HG03103 (cell line): Measurements from ENCODE around the gene ASF1B.
"Not testable (repeated sequence)": the region's sequence is repeated elsewhere in the genome, so short reads cannot be mapped to it uniquely, and the experiment has no call there.

Experiments used
- ATAC-seq: cut with Tn5 transposase; IDR thresholded peaks from one replicate; pipeline ENCODE4 v1.9.1; 2021; ENCODE audit warnings: low read depth; ENCODE audit not compliant: unreplicated experiment

ASF1B gene

DNA sequence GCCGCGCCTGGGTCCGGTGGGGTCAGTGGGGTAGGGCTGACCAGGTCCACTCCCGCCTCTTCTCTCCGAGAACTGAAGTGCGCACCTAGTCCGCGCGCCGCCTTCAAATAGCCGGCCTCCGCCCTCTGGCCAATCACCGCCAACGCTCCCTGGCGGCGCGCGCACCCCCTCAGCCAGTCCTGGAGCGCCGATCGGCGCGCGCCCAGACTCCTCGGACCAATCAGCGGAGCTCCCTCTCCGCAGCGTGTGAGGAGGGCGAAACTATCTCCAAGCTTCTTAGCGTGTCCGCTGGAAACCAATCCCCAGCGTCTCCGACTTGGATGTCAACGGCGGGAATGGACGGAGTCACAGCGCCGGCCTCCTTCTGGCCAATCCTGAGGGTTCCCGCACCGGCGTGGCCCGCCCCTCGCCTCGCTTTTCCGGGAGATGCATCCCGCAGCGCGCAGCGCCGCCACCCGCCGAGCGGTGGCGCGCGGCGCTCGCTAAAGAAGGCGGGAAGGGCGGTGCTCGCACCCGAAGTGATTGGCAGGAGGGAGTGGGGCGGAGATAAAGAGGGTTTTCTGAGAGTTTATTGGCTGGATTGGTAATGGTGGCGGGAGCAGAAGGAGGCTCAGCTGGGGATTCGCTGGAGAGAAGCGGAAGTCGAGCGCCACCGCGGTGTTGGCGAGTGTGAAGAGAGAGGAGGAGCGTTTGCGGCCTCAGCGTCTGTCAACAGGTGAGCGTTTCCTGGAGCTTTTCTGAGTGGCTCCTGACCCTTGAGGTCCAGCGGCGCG lies at the start of gene ASF1B:
ASF1B (minus strand) TSS at position 81 of the 773 bp plus-strand sequence. CDS start 133 bp downstream, outside the sequence.
- peak; percentile 66 for ATAC-seq

DNA sequence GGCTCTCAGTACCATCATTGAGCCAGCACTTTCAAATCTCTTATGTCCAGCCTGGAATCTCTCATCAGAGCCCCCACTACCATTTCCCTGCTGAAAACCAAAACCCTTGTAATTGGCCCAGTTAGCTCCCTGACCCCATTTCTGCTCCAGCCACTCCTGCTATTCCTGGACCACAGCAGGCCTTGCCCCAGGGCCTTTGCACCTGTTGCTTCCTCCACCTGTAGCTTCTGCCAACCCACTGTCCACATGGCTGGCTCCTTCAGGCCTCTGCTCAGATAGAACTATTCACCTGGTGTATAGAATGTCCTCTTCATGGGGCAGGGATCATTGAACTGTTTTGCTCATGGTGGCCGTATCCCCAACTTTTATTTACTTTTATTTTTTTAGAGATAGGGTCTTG lies 49.3 kb upstream of the ASF1B start:
- ATAC-seq = not testable (repeated sequence)

DNA sequence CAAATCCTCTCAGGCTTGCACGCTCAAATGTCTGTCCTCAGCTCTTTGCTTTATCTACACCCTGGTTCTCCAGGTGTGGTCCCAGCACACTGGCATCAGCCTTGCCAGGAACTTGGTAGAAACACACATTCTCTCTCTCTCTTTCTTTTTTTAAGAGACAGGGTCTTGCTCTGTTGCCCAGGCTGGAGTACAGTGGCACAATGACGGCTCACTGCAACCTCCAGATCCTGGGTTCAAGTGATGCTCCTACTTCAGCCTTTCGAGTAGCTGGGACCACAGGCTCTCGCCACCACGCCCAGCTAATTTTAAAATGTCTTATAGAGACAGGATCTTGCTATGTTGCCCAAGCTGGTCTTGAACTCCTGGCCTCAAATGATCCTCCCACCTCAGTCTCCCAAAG lies 48.8 kb upstream of the ASF1B start:
- no peak for ATAC-seq

- no peak for ATAC-seq
Observed at GRCh38 chr19:14183741-14184350, 47.5 kb upstream of the ASF1B start.

DNA sequence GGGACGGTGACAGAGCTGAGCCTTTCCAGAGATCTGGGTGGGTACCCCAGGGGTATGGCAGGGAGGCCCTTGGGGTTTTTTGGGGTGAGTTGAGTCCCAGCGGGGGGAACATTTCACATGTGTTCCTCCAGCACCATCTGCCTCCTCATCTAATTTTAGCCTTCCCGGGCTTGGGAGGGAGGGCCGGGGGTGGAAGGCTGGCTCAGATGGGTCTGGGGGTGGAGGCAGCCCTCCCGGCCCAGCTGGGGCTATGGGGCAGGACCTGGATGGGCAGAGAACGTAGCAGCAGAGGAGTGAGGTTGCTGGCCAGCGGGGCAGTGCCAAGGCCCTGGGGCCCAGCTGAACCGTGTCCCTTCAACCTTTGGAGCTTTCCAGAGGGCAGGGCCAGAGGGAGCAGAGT lies 46.1 kb upstream of the ASF1B start:
- no peak for ATAC-seq

GRCh38 chr19:14181906-14182305 lies 45.5 kb upstream of the ASF1B start:
- no peak for ATAC-seq

GRCh38 chr19:14181199-14181598 lies 44.8 kb upstream of the ASF1B start:
- not testable (repeated sequence) for ATAC-seq

DNA sequence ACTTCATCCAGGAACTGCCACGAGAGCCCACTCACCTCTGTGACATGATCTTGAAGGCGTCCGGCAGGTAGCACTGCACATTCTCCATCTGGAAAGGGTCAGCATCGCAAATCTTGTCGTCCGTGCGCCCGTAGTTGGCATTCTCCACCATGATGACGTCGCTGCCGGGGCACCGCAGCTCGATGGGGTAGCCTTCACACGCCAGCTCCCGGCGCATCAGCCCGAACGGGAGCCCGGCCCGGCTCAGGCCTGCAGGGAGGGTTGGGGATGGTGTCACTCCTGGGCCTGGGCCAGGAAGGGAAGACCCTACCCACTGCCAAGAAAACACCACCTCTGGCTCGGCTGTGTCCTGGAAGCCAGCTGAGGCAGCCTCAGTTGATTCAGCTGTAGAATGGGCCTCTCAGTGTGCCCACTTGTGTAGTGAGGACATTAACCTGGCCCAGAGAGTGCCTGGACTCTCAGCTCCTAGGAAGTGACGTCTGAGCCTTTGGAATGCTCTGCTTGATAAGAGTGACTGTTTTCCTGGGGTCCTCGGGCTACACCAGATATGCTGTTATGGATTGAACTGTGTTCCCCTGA lies 41.2 kb upstream of the ASF1B start:
- ATAC-seq = no peak

- no peak for ATAC-seq
Observed at GRCh38 chr19:14175351-14175792, 39.0 kb upstream of the ASF1B start.

DNA sequence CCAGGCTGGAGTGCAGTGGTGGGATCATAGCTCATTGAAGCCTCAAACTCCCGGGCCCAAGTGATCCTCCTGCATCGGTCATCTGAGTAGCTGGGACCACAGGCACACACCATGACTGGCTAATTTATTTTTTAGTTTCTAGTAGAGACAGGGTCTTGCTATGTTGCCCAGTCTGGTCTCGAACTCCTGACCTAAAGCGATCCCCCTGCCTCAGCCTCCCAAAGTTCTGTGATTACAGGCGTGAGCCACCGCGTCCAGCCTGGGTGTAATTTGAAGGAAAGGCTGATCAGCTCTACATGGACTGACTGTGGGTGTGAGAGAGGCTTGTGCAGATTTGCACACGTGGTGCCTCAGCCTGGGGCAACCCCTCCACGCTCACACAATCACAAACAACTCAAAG lies 38.5 kb upstream of the ASF1B start:
- ATAC-seq = no peak

DNA sequence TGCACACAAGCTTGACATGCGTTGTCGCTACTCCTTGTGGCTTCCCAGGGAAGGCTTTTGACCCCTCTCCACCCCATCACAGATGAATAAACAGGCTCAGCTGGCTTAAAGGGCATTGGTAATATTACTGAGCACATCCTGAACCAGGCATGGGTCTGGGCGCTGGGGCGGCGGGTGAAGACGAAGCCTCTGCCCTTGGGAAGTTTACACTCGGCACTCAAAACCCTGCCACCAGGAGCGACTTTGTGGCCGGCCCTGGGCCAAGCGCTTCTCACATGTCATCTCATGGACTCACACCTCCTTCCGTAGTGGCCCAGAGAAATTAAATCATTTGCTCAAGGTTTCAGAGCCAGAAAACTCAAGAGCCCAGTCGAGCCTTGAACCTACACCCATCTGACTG lies 32.6 kb upstream of the ASF1B start:
- ATAC-seq = no peak

- ATAC-seq = no peak
Observed at GRCh38 chr19:14168259-14168972, 32.0 kb upstream of the ASF1B start.

- ATAC-seq = no peak
Observed at GRCh38 chr19:14167576-14168138, 31.3 kb upstream of the ASF1B start.

DNA sequence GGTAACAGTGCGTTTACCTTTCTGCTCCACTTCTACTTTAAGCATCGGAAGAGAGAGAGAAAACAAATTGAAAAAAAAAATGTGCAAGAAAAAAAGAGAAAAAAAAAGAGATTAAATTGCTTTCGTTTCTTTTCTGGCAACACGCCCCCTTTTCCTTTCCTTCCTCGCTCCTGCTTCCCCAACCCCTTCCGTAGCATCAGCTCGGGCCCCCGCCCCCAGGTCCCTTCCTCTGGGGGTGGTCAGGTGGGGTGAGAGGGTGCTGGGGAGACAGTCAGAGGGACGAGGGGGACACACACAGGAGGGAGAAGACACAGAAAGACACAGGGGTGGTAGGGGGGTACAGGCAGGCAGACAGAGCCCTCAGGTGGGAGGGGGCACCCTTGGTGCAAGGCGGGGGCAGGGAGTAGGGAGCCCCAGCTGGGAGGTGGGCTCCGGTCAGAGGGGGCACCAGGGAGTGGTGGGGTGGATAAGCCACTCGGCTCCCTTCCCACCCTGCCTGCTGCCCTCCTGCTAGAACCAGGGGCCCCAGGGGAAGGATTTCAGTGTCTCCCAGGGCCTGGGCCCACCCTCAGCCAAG lies 30.7 kb upstream of the ASF1B start:
- ATAC-seq = no peak

GRCh38 chr19:14165990-14166830 lies 29.8 kb upstream of the ASF1B start:
- ATAC-seq = no peak

DNA sequence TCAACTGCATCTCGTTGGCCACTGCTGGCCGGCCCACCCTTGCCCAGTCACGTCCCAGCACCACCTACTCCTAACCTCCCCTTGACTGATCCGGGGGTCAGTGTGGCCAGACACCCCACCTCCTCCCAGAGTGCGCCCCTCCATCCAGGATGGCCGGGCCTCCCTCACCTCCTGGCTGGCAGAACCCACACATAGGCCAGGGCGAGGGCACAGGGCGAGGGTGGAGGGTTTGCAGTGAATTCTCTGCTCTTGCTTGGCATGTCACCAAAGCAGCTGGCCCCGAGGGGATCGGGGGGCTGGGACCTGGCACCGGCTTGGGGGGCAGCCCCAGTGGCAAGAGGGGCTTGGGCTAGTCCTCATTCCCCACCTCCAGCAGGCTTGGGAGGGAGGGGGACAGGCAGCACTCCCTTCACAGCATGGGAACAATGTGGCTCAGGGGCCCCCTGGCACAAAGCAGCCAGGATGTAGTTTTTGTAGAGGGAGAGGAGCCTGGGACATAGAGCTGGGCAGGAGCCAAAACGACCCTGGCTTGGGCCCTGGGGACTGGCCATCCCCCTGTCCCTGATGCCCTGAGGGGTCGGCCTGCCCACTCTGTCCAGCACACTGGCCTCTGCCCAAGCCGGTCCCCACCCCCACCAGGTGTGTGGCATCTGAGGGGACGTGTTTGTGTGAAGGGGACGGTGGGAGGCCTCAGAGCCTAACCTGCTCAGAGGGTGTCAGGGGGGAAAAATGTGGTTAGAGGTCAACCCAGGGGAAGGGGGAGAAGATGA lies 28.5 kb upstream of the ASF1B start:
- ATAC-seq = no peak

DNA sequence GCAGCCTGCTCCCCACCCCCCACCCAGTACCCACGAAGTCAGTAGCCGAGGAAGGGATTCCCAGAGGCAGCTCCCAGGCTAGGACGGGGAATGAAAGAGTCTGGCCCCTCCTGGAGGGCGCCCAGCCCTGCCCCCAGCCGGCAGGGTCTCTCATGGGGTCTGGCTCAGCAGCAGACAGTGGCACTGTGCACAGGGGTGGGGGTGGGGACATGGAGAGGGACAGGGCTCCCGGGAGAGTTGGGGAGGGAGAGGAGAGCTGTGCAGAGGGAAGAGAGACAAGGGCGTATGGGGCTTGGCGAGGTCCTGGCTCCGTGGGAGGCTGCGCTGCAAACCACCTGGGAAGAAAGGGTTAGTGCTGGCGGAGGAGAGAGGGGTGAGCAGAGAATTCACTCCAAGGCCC lies 27.7 kb upstream of the ASF1B start:
- ATAC-seq = no peak

DNA sequence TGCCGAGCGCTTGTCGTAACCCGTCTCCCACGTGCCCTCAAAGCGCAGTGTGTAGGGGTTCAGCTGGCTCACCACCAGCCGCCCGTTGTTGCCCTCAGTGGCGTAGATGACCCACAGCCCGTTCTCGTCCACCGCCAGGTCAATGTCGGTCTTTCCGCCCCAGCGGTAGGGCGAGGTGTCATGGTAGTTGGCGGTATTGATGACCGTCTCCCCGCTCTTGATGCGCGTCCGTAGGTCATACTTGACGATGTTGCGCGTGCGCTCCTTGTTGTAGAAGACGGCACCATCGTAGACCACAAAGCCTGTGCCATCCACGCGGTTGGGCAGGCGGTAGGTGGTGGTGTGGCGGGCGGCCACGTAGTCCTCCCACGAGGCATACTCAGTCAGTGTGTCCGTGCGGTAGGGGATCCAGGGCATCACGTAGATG lies 26.5 kb upstream of the ASF1B start:
- ATAC-seq = no peak

- ATAC-seq = no peak
Observed at GRCh38 chr19:14161305-14161704, 24.9 kb upstream of the ASF1B start.
